ENCODE data around the gene FSTL5.

Gene FSTL5

DNA sequence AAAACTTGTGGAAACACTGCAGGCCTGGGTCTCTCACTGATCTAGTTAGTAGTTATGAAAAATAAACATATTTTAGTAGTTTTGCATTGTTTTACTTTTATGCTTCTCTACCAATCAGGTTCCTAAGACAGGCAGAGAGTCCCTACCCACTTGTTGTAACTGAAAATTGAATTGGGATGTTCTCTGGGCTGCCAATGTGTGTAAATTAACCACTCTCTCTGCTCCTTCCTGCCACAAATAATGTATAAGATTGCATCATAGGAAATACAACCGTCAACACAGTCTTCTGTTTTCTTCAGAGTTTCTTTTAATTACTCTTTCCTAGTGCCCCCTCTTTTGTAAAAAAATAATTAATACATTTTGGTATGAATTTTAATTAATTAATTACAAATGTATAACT, 677.3 kb downstream of the FSTL5 start:
- no peak overlapping the region for H3K27ac ChIP-seq
- TF ChIP-seq, protein P1, sequence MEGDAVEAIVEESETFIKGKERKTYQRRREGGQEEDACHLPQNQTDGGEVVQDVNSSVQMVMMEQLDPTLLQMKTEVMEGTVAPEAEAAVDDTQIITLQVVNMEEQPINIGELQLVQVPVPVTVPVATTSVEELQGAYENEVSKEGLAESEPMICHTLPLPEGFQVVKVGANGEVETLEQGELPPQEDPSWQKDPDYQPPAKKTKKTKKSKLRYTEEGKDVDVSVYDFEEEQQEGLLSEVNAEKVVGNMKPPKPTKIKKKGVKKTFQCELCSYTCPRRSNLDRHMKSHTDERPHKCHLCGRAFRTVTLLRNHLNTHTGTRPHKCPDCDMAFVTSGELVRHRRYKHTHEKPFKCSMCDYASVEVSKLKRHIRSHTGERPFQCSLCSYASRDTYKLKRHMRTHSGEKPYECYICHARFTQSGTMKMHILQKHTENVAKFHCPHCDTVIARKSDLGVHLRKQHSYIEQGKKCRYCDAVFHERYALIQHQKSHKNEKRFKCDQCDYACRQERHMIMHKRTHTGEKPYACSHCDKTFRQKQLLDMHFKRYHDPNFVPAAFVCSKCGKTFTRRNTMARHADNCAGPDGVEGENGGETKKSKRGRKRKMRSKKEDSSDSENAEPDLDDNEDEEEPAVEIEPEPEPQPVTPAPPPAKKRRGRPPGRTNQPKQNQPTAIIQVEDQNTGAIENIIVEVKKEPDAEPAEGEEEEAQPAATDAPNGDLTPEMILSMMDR (IDR thresholded peaks at IDR 0.05): no peak
- no peak for TF ChIP-seq ZFX (IDR thresholded peaks at IDR 0.05; ENCODE audit: borderline replicate concordance)

DNA sequence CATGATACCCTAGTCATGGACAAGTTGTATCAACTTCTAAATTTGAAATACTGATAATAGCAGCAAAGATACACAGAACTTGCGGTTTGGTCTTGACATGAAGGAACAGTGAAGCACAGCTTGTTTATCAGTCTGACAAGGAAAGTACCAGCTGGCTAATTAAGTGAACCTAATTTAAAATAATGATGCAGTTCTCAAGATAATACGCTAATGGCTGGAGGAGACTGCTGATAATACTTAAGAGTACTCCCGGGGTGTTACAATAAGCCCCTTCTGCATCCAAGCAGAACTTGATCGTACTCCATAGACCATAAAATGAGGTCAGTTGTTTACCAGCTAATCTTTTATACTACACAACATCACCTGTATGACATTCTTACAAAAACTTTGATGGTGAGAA, 697.5 kb downstream of the FSTL5 start:
- H3K27ac ChIP-seq: no peak overlapping the region
- TF ChIP-seq, protein P1 (IDR thresholded peaks at IDR 0.05): no peak
- no peak for TF ChIP-seq ZFX (IDR thresholded peaks at IDR 0.05; ENCODE audit: borderline replicate concordance)

DNA sequence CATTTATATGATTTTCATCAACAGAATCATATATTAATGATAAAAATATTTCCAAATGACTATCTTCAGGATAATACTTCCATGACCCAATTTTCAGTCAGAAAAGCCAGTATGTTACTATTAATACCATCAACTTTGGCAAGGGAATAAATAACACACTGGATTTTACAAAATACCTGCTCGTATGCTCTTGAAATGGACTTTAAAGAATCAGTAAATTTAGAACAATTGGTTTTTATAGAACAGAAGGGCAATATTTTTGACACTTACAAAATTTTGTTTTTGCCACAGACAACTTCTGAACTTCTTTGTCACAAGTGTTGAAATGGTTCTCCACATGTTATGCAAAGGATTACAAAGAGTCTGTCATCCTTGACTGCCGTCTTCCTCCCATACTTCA, 700.4 kb downstream of the FSTL5 start:
- H3K27ac ChIP-seq: no peak overlapping the region
- TF ChIP-seq, protein P1 (IDR thresholded peaks at IDR 0.05): no peak
- TF ChIP-seq ZFX (IDR thresholded peaks at IDR 0.05; ENCODE audit: borderline replicate concordance): no peak

DNA sequence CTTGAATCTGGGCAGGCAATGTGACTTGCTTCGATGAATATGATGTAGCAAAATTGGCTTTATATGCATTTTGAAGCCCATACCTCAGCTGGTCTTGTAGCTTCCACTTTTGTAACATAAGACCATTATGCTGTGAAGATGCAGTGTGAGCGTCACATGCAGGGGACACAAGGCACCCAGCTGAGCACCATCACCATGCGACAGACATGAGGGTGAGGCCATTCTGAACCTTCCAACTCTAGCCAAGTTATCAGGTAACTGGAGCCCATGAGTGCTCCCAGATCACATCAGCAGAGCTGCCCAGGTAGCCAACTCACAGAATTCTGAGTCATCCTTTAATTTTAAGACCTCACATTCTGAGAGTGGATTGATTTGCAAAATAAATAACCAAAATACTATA, 705.9 kb downstream of the FSTL5 start:
- TF ChIP-seq ZFX (IDR thresholded peaks at IDR 0.05; ENCODE audit: borderline replicate concordance): no peak
- TF ChIP-seq, protein P1 (IDR thresholded peaks at IDR 0.05): no peak
- no peak overlapping the region for H3K27ac ChIP-seq

DNA sequence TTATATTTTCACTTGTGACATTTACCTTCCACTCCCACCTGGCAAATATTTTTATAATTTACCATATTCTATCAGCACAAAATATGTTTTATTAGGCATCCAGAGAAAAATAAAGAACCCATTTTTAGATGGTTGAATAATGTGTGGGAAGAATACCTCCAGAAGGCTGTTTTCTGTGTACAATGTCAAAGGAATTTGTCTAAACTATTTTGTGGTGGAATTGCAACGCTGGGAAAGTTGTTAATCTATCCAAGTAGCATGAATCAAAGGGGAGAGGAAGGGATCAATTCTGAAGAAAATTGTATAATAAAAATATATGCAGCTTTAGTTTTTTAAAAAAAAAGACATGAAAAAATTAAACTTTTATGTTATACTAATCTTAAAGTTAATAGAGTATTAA, 706.5 kb downstream of the FSTL5 start:
- TF ChIP-seq ZFX (IDR thresholded peaks at IDR 0.05; ENCODE audit: borderline replicate concordance): no peak
- TF ChIP-seq, protein P1 (IDR thresholded peaks at IDR 0.05): no peak
- H3K27ac ChIP-seq: no peak overlapping the region

DNA sequence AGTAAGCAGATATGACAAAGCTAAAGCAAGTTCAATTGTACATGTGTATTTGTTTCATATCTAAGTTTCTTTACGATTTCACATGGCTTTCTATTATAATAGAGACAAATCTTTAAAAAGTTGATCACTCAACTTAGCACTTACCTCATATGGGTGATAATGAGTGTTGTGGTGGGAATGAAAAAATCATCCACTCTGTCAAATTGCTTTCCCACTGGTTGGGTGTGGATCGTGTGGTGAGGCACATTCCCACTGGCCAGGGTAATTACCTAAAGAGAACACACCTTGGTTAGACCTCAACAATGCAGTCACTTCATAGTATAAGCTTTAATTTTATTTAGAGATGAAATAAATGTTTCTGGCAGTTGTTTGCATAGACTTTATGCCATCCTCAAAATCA, 708.9 kb downstream of the FSTL5 start:
- no peak overlapping the region for H3K27ac ChIP-seq
- TF ChIP-seq ZFX (IDR thresholded peaks at IDR 0.05; ENCODE audit: borderline replicate concordance): no peak
- TF ChIP-seq, protein P1 (IDR thresholded peaks at IDR 0.05): no peak

DNA sequence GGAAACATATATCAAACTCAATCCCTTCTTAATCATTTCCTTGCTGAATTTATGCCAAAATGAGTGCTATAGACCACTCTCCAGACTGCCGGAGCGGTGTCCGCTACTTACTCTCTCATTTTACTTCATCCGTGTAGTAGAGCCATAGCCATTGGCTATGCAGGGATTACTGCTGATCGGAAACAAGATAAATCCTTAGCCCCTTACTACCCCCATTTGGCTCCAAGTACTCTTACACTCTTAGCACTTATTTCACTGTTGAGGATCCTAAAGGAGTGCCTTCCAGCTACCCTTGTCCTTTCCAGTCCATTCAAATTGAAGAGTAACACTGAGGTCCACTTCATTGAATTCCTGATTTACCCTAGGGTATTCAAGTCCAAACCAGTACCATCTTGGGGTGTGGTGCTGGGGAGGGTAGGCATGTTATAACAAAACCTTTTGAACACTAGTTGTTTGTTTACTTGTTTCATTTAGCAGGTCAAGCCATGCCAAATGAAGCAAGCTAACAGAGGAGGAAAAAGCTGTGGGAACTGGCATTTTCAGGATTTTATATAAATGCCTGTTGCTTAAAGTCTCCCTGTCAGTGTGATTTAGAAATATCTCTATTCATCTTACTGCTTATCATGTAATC, 715.1 kb downstream of the FSTL5 start:
- no peak for TF ChIP-seq ZFX (IDR thresholded peaks at IDR 0.05; ENCODE audit: borderline replicate concordance)
- TF ChIP-seq, protein P1 (IDR thresholded peaks at IDR 0.05): no peak
- H3K27ac ChIP-seq: no peak overlapping the region
